ENCODE measurements around the gene SLC8A2.
"Not testable (repeated sequence)": the region's sequence is repeated elsewhere in the genome, so short reads cannot be mapped to it uniquely, and the experiment has no call there.

Gene SLC8A2

DNA sequence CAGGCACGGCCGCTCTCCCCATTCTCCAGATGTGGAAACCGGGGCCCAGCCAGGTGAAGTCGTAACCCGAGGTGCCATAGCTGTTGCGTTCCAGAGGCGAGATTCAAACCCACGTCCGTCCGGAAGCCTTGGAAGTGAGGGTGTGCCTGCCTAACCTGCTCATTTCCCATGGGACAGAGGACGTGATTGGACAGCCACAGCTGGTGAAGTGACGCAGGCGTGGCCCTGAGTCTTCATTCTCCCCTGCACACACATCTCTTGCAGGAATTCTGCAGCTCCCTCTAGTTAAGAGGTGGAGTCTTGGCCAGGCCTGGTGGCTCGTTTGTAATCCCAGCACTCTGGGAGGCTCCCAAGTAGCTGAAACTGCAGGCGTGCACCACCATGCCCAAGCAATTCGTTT lies 69.2 kb downstream of the SLC8A2 start:
- H3K9me3 ChIP-seq (ENCODE audit: control insufficient read depth in 2 of 2, low read length in 2 of 2): no peaks in the 10 kb centered on the region
- peaks cover 0 to 9% of the 10 kb centered on the region in 2 donors for H3K27me3 ChIP-seq (ENCODE audit: control insufficient read depth in 2 of 2, insufficient read depth in 2 of 2, low read length in 2 of 2)
- H3K4me1 ChIP-seq (ENCODE audit: control insufficient read depth in 2 of 2, insufficient read depth in 2 of 2, low read length in 2 of 2): no peaks in the 10 kb centered on the region
- no peak overlapping the region for H3K27ac ChIP-seq (ENCODE audit: low read depth in 2 of 2, low read length in 2 of 2)
- H3K4me3 ChIP-seq (ENCODE audit: low read length in 2 of 2): no peak overlapping the region
- no peaks in the 10 kb centered on the region for H3K36me3 ChIP-seq (ENCODE audit: control insufficient read depth in 2 of 2, insufficient read depth in 2 of 2, low read length in 2 of 2)
- no peak overlapping the region for H3K9ac ChIP-seq (ENCODE audit: low read depth in 1 of 2, low read length in 2 of 2)

DNA sequence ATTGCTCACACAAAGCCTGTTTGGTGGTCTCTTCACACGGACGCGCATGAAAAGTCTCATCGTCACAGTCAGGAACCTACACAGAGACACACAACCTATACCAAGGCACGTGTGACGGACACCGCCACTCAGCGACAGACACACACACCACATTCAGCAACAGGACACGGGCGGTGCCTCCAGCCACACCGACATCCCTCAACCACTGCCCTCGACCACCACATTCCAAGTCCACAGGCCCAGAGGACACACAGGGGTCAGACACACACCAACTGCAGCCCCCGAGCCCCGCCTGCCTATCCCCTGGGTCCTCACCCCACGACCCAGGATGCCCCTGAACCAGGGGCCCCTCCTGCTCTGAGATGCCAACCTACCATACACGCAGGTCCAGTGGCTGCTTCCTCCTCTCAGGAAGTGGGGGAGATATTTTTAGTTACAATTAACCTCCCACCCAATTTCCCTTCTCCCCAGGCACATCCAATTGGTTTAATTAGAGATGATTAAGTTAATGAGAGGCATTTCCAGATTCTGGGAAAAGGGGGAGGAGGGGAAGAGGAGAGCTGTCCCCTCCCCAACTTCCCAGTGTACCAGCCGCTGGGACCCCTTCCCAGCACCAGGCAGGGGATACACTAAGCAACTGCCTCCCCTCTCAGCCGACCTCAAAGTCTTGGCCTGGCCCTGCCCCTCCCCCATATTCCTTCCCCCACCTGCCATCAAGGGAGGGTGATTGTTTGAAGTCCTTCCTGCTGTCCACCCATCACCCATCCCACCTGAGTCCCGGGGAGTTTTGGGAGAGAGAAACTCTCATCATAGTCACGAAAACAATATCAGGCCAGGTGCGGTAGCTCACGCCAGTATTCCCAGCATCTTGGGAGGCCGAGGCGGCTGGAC lies 72.7 kb downstream of the SLC8A2 start:
- Histone ChIP-seq H3K9ac (ENCODE audit: low read depth in 1 of 2, low read length in 2 of 2) (no peak overlapping the region), H3K36me3 (ENCODE audit: control insufficient read depth in 2 of 2, insufficient read depth in 2 of 2, low read length in 2 of 2) (no peaks in the 10 kb centered on the region), H3K27me3 (ENCODE audit: control insufficient read depth in 2 of 2, insufficient read depth in 2 of 2, low read length in 2 of 2) (peaks cover 0 to 3% of the 10 kb centered on the region in 2 donors), H3K27ac (ENCODE audit: low read depth in 2 of 2, low read length in 2 of 2) (no peak overlapping the region), H3K9me3 (ENCODE audit: control insufficient read depth in 2 of 2, low read length in 2 of 2) (no peaks in the 10 kb centered on the region), H3K4me3 (ENCODE audit: low read length in 2 of 2) (no peak overlapping the region), H3K4me1 (ENCODE audit: control insufficient read depth in 2 of 2, insufficient read depth in 2 of 2, low read length in 2 of 2) (no peaks in the 10 kb centered on the region)

DNA sequence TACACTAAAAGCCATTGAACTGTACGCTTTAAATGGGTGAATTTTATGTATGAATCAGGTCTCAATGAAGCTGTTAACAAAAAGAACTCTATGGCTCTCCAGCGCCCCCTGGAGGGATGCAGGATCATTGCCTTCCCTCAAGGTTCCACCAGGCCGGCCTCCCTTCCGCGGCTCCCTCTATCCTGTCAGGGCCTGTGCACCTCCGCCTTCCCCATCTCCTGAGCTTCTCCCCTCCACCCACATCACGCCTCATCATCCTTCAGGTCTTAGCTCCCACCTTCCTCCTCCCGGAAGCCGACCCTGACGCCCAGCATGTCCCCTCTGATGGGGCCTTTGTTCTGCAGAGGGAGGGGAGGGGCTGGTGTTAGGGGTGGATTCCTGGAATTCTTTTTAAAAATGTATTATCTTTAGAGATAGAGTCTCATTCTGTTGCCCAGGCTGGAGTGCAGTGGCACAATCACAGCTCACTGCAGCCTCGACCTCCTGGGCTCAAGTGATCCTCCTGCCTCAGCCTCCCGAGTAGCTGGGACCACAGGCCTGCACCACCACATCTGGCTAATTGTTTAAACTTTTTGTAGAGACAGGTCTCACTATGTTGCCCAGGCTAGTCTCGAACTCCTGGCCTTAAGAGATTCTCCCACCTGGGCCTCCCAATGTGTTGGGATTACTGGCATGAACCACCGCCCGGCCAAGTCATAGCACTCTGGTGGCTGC lies 80.0 kb downstream of the SLC8A2 start:
- Histone ChIP-seq H3K4me1 (ENCODE audit: control insufficient read depth in 2 of 2, insufficient read depth in 2 of 2, low read length in 2 of 2) (no peaks in the 10 kb centered on the region), H3K9me3 (ENCODE audit: control insufficient read depth in 2 of 2, low read length in 2 of 2) (no peaks in the 10 kb centered on the region), H3K27me3 (ENCODE audit: control insufficient read depth in 2 of 2, insufficient read depth in 2 of 2, low read length in 2 of 2) (no peaks in the 10 kb centered on the region), H3K4me3 (ENCODE audit: low read length in 2 of 2) (no peak overlapping the region), H3K27ac (ENCODE audit: low read depth in 2 of 2, low read length in 2 of 2) (no peak overlapping the region), H3K9ac (ENCODE audit: low read depth in 1 of 2, low read length in 2 of 2) (no peak overlapping the region), H3K36me3 (ENCODE audit: control insufficient read depth in 2 of 2, insufficient read depth in 2 of 2, low read length in 2 of 2) (no peaks in the 10 kb centered on the region)

DNA sequence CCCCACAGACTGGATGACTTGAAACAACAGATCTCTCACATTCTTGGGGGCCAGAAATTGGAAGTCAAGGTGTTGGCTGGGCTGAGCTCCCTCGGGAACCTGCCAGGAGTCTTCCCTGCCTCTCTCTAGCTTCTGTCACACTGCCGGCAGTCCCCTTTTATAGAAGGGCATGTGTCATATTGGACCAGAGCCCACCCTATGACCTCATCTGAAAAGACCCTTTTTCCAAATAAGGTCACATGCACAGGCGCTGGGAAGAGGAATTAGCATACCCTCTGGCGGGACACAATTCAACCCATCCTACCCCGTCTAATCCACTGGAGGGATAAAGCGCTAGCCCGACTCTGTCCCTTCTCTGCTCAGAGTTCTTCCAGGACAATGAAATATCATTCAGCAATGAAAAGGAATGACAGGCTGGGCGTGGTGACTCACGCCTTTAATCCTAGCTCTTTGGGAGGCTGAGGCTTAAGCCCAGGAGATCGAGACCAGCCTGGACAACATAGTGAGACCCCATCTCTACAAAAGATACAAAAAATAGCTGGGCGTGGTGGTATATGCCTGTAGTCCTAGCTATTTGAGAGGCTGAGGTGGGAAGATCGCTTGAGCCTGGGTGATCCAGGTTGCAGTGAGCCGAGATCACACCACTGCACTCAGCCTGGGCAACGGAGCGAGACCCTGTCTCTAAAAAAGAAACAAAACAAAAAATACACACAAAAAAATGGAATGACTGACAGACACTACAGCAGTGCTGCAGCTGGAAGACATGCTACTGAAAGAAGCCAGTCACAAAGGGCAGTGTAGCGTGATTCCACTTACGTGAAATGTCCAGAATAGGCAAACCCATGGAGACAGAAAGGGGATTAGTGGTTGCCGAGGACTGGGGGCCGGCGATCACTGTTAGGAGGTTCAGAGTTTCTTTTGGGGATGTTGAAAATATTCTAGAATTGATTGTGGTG lies 80.9 kb downstream of the SLC8A2 start:
- Histone ChIP-seq H3K9me3 (ENCODE audit: control insufficient read depth in 2 of 2, low read length in 2 of 2) (no peaks in the 10 kb centered on the region), H3K4me3 (ENCODE audit: low read length in 2 of 2) (no peak overlapping the region), H3K27ac (ENCODE audit: low read depth in 2 of 2, low read length in 2 of 2) (no peak overlapping the region), H3K27me3 (ENCODE audit: control insufficient read depth in 2 of 2, insufficient read depth in 2 of 2, low read length in 2 of 2) (no peaks in the 10 kb centered on the region), H3K36me3 (ENCODE audit: control insufficient read depth in 2 of 2, insufficient read depth in 2 of 2, low read length in 2 of 2) (no peaks in the 10 kb centered on the region), H3K9ac (ENCODE audit: low read depth in 1 of 2, low read length in 2 of 2) (no peak overlapping the region), H3K4me1 (ENCODE audit: control insufficient read depth in 2 of 2, insufficient read depth in 2 of 2, low read length in 2 of 2) (no peaks in the 10 kb centered on the region)

DNA sequence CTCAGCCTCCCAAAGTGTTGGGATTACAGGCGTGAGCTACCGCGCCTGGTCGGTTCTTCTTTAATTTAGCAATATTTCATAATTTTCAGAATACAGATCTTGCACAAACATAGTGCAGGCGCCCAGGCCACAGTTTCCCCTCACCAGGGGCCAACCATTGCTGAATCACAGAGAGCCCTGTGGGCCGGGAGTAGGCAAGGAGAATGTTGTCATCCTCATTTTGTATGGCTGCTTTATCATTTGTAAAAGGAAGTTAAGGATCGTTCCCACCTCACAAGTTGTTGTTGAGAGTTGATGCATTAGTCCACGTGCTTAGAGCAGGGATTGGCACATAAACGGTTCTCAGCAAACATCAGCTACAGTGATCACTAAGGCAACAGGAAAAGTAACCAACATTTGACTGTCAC lies 82.5 kb downstream of the SLC8A2 start:
- H3K4me1 ChIP-seq (ENCODE audit: control insufficient read depth in 2 of 2, insufficient read depth in 2 of 2, low read length in 2 of 2): no peaks in the 10 kb centered on the region
- no peaks in the 10 kb centered on the region for H3K36me3 ChIP-seq (ENCODE audit: control insufficient read depth in 2 of 2, insufficient read depth in 2 of 2, low read length in 2 of 2)
- H3K27me3 ChIP-seq (ENCODE audit: control insufficient read depth in 2 of 2, insufficient read depth in 2 of 2, low read length in 2 of 2): peaks cover 0 to 3% of the 10 kb centered on the region in 2 donors
- no peak overlapping the region for H3K27ac ChIP-seq (ENCODE audit: low read depth in 2 of 2, low read length in 2 of 2)
- H3K9me3 ChIP-seq (ENCODE audit: control insufficient read depth in 2 of 2, low read length in 2 of 2): no peaks in the 10 kb centered on the region
- H3K4me3 ChIP-seq (ENCODE audit: low read length in 2 of 2): no peak overlapping the region
- H3K9ac ChIP-seq (ENCODE audit: low read depth in 1 of 2, low read length in 2 of 2): no peak overlapping the region

DNA sequence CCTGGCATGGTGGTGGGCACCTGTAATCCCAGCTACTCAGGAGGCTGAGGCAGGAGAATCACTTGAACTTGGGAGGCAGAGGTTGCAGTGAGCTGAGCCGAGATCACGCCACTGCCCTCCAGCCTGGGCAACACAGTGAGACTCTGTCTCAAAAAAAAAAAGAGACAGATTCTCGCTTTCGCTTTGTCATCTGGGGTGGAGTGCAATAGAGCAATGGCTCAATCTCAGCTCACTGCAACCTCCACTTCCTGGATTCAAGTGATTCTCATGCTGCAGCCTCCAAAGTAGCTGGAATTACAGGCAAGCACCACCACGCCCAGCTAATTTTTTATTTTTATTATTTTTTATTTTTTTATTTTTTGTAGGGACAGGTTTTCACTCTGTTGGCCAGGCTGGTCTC lies 83.0 kb downstream of the SLC8A2 start:
- H3K4me1 ChIP-seq (ENCODE audit: control insufficient read depth in 2 of 2, insufficient read depth in 2 of 2, low read length in 2 of 2); H3K9ac ChIP-seq (ENCODE audit: low read depth in 1 of 2, low read length in 2 of 2); H3K4me3 ChIP-seq (ENCODE audit: low read length in 2 of 2); H3K27me3 ChIP-seq (ENCODE audit: control insufficient read depth in 2 of 2, insufficient read depth in 2 of 2, low read length in 2 of 2); H3K9me3 ChIP-seq (ENCODE audit: control insufficient read depth in 2 of 2, low read length in 2 of 2); H3K27ac ChIP-seq (ENCODE audit: low read depth in 2 of 2, low read length in 2 of 2); H3K36me3 ChIP-seq (ENCODE audit: control insufficient read depth in 2 of 2, insufficient read depth in 2 of 2, low read length in 2 of 2): not testable (repeated sequence)

DNA sequence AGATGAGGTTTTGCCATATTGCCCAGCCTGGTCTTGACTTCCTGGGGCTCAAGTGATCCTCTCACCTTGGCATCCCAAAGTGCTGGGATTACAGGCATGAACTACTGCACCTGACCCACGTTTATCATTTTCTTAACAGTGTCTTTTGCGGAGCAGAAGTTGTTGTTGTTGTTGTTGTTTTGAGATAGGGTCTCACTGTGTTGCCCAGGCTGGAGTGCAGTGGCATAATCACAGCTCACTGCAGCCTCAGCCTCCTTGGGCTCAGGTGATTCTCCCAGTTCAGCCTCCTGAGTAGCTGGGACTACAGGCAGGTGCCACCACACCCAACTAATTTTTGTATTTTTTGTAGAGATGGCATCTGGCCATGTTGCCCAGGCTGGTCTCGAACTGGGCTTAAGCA lies 84.1 kb downstream of the SLC8A2 start:
- H3K4me1 ChIP-seq (ENCODE audit: control insufficient read depth in 2 of 2, insufficient read depth in 2 of 2, low read length in 2 of 2); H3K27ac ChIP-seq (ENCODE audit: low read depth in 2 of 2, low read length in 2 of 2); H3K27me3 ChIP-seq (ENCODE audit: control insufficient read depth in 2 of 2, insufficient read depth in 2 of 2, low read length in 2 of 2); H3K9ac ChIP-seq (ENCODE audit: low read depth in 1 of 2, low read length in 2 of 2); H3K9me3 ChIP-seq (ENCODE audit: control insufficient read depth in 2 of 2, low read length in 2 of 2); H3K4me3 ChIP-seq (ENCODE audit: low read length in 2 of 2); H3K36me3 ChIP-seq (ENCODE audit: control insufficient read depth in 2 of 2, insufficient read depth in 2 of 2, low read length in 2 of 2): not testable (repeated sequence)

DNA sequence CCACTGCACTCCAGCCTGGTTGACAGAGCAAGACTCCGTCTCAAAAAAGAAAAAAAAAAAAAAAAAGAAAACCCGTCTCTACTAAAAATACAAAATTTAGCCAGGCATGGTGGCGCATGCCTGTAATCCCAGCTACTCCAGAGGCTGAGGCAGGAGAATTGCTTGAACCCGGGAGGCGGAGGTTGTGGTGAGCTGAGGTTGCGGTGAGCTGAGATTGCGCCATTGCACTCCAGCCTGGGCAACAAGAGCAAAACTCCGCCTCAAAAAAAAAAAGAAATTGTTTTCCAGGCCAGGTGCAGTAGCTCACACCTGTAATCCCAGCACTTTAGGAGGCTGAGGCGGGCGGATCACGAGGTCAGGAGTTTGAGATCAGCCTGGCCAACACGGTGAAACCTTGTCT lies 85.1 kb downstream of the SLC8A2 start:
- not testable (repeated sequence) for H3K9me3 ChIP-seq (ENCODE audit: control insufficient read depth in 2 of 2, low read length in 2 of 2); H3K27ac ChIP-seq (ENCODE audit: low read depth in 2 of 2, low read length in 2 of 2); H3K36me3 ChIP-seq (ENCODE audit: control insufficient read depth in 2 of 2, insufficient read depth in 2 of 2, low read length in 2 of 2); H3K4me1 ChIP-seq (ENCODE audit: control insufficient read depth in 2 of 2, insufficient read depth in 2 of 2, low read length in 2 of 2); H3K27me3 ChIP-seq (ENCODE audit: control insufficient read depth in 2 of 2, insufficient read depth in 2 of 2, low read length in 2 of 2); H3K9ac ChIP-seq (ENCODE audit: low read depth in 1 of 2, low read length in 2 of 2); H3K4me3 ChIP-seq (ENCODE audit: low read length in 2 of 2)

DNA sequence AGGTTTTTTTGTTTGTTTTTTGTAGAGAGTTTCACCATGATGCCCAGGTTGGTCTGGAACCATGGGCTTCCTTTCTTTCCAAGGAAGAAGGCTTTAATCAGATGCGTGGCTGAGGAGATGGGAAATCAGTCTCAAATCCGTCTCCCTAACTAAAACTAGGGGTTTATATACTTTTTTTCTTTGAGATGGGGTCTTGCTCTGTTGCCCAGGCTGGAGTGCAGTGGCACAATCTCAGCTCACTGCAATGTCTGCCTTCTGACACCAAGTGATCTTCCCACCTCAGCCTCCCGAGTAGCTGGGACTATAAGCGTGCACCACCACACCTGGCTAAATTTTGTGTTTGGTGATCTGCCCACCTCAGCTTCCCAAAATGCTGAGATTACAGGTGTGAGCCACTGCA lies 87.2 kb downstream of the SLC8A2 start:
- not testable (repeated sequence) for H3K27ac ChIP-seq (ENCODE audit: low read depth in 2 of 2, low read length in 2 of 2); H3K4me3 ChIP-seq (ENCODE audit: low read length in 2 of 2); H3K9me3 ChIP-seq (ENCODE audit: control insufficient read depth in 2 of 2, low read length in 2 of 2); H3K9ac ChIP-seq (ENCODE audit: low read depth in 1 of 2, low read length in 2 of 2); H3K4me1 ChIP-seq (ENCODE audit: control insufficient read depth in 2 of 2, insufficient read depth in 2 of 2, low read length in 2 of 2); H3K27me3 ChIP-seq (ENCODE audit: control insufficient read depth in 2 of 2, insufficient read depth in 2 of 2, low read length in 2 of 2)
- H3K36me3 ChIP-seq (ENCODE audit: control insufficient read depth in 2 of 2, insufficient read depth in 2 of 2, low read length in 2 of 2): peaks cover 10 to 20% of the 10 kb centered on the region in 2 donors

DNA sequence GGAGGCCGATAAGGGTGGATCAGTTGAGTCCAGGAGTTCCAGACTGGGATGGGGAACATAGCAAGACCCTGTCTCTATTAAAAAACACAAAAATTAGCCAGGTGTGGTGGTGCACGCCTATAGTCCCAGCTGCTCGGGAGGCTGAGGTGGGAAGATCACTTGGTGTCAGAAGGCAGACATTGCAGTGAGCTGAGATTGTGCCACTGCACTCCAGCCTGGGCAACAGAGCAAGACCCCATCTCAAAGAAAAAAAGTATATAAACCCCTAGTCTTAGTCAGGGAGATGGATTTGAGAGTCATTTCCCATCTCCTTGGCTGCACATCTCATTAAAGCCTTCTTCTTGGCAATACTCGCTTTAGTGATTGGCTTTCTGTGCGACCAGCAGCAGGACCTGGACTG lies 87.8 kb downstream of the SLC8A2 start:
- peaks cover 10 to 23% of the 10 kb centered on the region in 2 donors for H3K36me3 ChIP-seq (ENCODE audit: control insufficient read depth in 2 of 2, insufficient read depth in 2 of 2, low read length in 2 of 2)
- H3K4me3 ChIP-seq (ENCODE audit: low read length in 2 of 2); H3K27me3 ChIP-seq (ENCODE audit: control insufficient read depth in 2 of 2, insufficient read depth in 2 of 2, low read length in 2 of 2); H3K9me3 ChIP-seq (ENCODE audit: control insufficient read depth in 2 of 2, low read length in 2 of 2); H3K27ac ChIP-seq (ENCODE audit: low read depth in 2 of 2, low read length in 2 of 2); H3K9ac ChIP-seq (ENCODE audit: low read depth in 1 of 2, low read length in 2 of 2); H3K4me1 ChIP-seq (ENCODE audit: control insufficient read depth in 2 of 2, insufficient read depth in 2 of 2, low read length in 2 of 2): not testable (repeated sequence)
